Frontal cortex (tissue), 4 donors: ENCODE data around the gene ZNF146. TPM values are rescaled to one million over a fixed set of nuclear protein-coding genes. Genes with fewer than 3 reads are reported as not detected.
"Not testable (repeated sequence)": the region's sequence is repeated elsewhere in the genome, so short reads cannot be mapped to it uniquely, and the experiment has no call there.

Experiments used
- DNase-seq, 2 donors: peaks; one replicate each; pipeline ENCODE4 v3.0.0; 2012; ENCODE audit warnings: low spot score in 2 of 2
- FAIRE-seq: peaks from 2 replicates; lab custom pipeline; 2012; peaks lifted over from hg19 to GRCh38; lab: Jason Lieb, UNC
- small RNA-seq: library from RNA; depleted of rRNA; stranded (forward); fragments of <200 nt; gene quantifications from one replicate; pipeline ENCODE3, GENCODE V24; 2014
- total RNA-seq: library from RNA; depleted of rRNA; stranded (reverse); fragments of >200 nt; gene quantifications from one replicate; pipeline ENCODE4 v1.2.3, GENCODE V29; 2014
- donor health status: control.
- donor health status: control.
- donor health status: control.

The ZNF146 gene
- total RNA-seq, 1 donor from 2014 or later = 86.0 TPM

- DNase-seq (no peak), FAIRE-seq (no peak)
These were observed 52.3 kb downstream of the ZNF146 start for GRCh38 chr19:36267061-36267845.

- not testable (repeated sequence) for DNase-seq, FAIRE-seq
These were observed 53.2 kb downstream of the ZNF146 start for GRCh38 chr19:36268081-36268480.

- DNase-seq, FAIRE-seq: not testable (repeated sequence)
These were observed 53.7 kb downstream of the ZNF146 start for GRCh38 chr19:36268591-36268990.

GRCh38 chr19:36269295-36269694 lies 54.4 kb downstream of the ZNF146 start:
- not testable (repeated sequence) for DNase-seq, FAIRE-seq

Small RNA genes within 50 kb of the gene (small RNA-seq; reads per million reads assigned to genes)
- gene RF00019 = not detected

Other genes starting within 250 kb of the ZNF146 start
- gene SDHAF1, start 219.9 kb upstream of the ZNF146 start, total RNA-seq = 13.9 TPM
- gene SYNE4, start 206.3 kb upstream of the ZNF146 start, total RNA-seq = not detected
- 9.0 TPM for gene ALKBH6, start 200.9 kb upstream of the ZNF146 start, total RNA-seq
- gene CLIP3, start 182.2 kb upstream of the ZNF146 start, total RNA-seq = 24.9 TPM
- 2.9 TPM for gene THAP8, start 160.8 kb upstream of the ZNF146 start, total RNA-seq
- 0.82 TPM for gene WDR62, start 160.2 kb upstream of the ZNF146 start, total RNA-seq
- gene OVOL3, start 104.0 kb upstream of the ZNF146 start, total RNA-seq = not detected
- gene POLR2I, start 100.2 kb upstream of the ZNF146 start, total RNA-seq = 71.3 TPM
- 496 TPM for gene TBCB, start 99.6 kb upstream of the ZNF146 start, total RNA-seq
- 98.6 TPM for gene CAPNS1, start 75.0 kb upstream of the ZNF146 start, total RNA-seq
- gene COX7A1, start 62.7 kb upstream of the ZNF146 start, total RNA-seq = 1.6 TPM
- gene ZNF565, start 441 bp upstream of the ZNF146 start, total RNA-seq = 19.6 TPM
- gene ZFP14, start 164.1 kb downstream of the ZNF146 start, total RNA-seq = 65.6 TPM
- gene ZFP82, start 203.5 kb downstream of the ZNF146 start, total RNA-seq = 48.5 TPM